Body of pancreas (tissue), 4 donors: ENCODE data around the gene PRRC2C.

Experiments used
- POLR2A ChIP-seq, 3 donors: fragments of 450-650 bp; IDR thresholded peaks; one replicate each; pipeline ENCODE4 v1.6.1; 2016; ENCODE audit warnings: antibody characterized with exemption in 3 of 3, mild to moderate bottlenecking in 2 of 3
- TF ChIP-seq, protein P1 (sequence below), 7 experiments: fragments of 450-650 bp in 4 of 7; fragments of 200-600 bp in 3 of 7; sonication (generic) in 3 of 7; IDR thresholded peaks; one replicate each; pipeline ENCODE4 v1.5.1; 2016 to 2019; ENCODE audit warnings: antibody characterized with exemption in 7 of 7

DNA sequence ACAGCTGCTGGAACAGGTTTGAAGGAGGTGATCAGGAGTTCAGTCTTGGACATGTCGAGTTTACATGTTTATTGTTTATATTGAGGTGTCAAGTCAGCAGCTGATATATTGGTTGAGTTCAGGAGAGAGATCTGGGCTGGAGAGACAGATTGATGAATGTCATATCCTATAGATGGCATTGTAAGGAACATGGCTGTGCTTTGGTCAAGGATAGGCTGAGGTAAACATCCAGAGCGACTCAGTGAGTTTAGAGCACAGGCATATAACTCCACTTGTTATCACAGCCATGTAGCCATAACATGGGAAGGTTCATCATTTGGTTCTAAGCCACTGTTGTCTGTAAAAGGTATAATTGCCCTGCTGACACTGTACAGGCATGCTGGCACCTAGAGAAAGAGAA is 131.3 kb downstream of the PRRC2C start:
- TF ChIP-seq, protein P1, sequence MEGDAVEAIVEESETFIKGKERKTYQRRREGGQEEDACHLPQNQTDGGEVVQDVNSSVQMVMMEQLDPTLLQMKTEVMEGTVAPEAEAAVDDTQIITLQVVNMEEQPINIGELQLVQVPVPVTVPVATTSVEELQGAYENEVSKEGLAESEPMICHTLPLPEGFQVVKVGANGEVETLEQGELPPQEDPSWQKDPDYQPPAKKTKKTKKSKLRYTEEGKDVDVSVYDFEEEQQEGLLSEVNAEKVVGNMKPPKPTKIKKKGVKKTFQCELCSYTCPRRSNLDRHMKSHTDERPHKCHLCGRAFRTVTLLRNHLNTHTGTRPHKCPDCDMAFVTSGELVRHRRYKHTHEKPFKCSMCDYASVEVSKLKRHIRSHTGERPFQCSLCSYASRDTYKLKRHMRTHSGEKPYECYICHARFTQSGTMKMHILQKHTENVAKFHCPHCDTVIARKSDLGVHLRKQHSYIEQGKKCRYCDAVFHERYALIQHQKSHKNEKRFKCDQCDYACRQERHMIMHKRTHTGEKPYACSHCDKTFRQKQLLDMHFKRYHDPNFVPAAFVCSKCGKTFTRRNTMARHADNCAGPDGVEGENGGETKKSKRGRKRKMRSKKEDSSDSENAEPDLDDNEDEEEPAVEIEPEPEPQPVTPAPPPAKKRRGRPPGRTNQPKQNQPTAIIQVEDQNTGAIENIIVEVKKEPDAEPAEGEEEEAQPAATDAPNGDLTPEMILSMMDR (IDR thresholded peaks at IDR 0.05): no peak
- TF ChIP-seq POLR2A (IDR thresholded peaks at IDR 0.05): no peak
